HG03571 (cell line): ENCODE data around the gene DTWD2.
"Not testable (repeated sequence)": the region's sequence is repeated elsewhere in the genome, so short reads cannot be mapped to it uniquely, and the experiment has no call there.

ENCODE experiments used
- ATAC-seq: cut with Tn5 transposase; IDR thresholded peaks from one replicate; pipeline ENCODE4 v1.9.1; 2021; ENCODE audit not compliant: unreplicated experiment

Gene DTWD2

GRCh38 chr5:118998861-118999260, 10.5 kb upstream of the DTWD2 start:
- ATAC-seq = not testable (repeated sequence)

DNA sequence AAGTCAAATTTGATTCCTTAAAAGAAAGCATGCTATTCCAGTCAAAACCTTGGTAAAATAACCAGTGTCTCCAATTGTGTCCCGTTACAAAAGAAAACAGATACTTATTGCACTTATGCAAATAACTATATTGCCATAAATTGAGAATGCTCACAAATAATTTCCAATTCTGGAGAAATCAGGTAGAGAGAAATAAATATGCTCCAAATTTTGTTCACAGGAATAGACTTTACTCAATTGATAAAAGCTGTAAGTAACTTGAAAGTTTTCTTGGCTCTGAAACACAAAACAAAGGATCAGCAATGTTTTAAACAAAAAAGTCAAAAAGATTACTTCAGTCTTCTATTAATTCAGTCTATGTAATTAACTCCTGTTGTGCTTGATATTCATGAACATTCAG, 7.8 kb upstream of the DTWD2 start:
- ATAC-seq = no peak

- no peak for ATAC-seq
Measured at GRCh38 chr5:118994595-118994994, 6.2 kb upstream of the DTWD2 start.

DNA sequence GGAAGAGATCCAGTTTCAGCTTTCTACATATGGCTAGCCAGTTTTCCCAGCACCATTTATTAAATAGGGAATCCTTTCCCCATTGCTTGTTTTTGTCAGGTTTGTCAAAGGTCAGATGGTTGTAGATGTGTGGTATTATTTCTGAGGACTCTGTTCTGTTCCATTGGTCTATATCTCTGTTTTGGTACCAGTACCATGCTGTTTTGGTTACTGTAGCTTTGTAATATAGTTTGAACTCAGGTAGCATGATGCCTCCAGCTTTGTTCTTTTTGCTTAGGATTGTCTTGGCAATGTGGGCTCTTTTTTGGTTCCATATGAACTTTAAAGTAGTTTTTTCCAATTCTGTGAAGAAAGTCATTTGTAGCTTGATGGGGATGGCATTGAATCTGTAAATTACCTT, 4.8 kb upstream of the DTWD2 start:
- not testable (repeated sequence) for ATAC-seq

GRCh38 chr5:118992055-118992454, 3.7 kb upstream of the DTWD2 start:
- ATAC-seq = not testable (repeated sequence)

GRCh38 chr5:118990582-118990981, 2.2 kb upstream of the DTWD2 start:
- ATAC-seq = no peak

GRCh38 chr5:118989816-118990215, 1.5 kb upstream of the DTWD2 start:
- no peak for ATAC-seq

DNA sequence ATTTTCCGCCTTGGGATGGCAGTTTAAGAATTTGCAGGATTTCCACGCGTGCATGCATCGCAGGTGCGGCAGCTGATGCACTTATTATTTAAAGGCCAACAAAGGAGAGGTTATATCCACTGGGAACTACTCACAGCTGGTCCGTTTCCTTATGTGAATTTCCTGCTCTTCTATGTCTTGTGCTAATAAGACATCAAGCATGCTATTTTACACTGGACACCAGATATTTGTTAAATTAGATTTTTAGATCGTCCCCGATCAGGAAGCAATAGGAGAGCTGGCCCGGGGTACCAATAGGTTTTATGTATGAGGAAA, 476 bp upstream of the DTWD2 start:
- no peak for ATAC-seq

GRCh38 chr5:118984602-118985001, 3.7 kb downstream of the DTWD2 start:
- no peak for ATAC-seq

DNA sequence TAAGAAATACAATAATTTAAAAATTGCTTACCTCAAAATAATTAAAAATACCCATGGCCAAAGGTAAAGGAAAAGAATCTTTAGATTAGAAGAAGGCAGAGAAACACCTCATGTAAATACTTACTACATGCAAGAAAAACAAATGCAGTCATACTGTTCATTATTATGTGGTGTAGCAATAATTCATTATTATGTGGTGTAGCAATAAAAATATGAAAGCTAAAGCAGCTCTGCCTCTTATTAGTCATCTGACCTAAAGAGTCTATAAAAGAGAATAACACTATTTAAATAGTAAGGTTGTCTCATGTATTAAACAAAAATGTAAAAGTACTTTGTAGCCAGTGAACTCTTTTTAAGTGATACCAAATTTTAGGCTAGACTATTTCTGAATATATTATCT, 6.6 kb downstream of the DTWD2 start:
- no peak for ATAC-seq

DNA sequence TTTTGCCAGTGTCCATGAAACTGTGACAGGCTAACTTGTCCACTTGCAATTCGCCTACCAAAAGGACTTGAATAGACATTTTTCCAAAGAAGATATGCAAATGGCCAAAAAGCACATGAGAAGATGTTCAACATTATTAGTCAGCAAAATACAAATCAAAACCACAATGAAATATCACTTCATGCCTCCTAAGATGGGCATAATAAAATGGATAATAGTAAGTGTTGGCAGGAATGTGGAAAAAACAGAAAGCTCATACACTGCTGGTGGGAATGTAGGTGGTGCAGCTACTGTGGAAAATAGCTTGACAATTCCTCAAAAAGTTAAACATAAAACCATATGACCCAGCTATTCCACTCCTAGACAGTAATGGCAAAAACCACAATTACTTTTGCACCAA, 7.9 kb downstream of the DTWD2 start:
- ATAC-seq = no peak

DNA sequence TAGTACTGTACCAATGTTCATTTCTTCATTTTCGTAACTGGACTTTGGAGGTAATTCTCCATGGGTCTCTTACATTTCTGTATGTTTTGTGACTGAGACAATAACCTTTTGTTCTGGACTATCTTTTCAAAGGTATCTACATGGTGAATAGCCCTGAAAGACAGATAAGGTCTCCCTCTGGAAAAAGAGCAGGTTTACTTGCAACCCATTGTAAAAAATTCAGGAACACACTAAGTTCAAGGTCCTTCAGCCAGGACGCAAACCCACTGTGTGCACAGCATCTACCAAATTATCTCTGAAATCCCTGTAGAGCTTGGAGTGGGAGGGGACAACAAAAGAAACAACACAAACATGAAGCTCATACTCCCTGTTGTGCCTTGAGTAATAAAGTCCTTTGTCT, 8.3 kb downstream of the DTWD2 start:
- ATAC-seq = no peak

GRCh38 chr5:118973779-118974445, 14.4 kb downstream of the DTWD2 start:
- ATAC-seq = not testable (repeated sequence)

DNA sequence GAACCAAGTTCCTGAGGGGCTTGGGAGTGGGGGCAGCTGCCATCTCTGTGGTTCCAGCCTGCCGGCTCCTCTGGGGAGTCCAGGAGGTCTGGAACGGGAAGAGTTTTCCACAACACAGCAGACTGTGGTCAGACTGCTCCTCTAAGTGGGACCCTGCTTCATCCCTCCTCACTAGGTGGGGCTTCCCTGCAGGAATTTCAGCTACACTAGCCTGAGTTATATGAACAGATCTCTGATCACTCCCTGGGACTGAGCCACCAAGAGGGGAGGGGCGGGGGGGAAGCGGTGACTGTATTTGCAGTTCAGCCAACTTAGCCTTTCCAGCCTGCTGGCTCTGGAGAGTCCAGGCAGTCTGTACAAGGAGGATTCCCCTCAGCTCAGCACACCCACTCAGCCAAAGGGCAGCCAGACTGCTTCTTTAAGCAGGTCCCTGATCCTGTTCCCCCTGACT, 19.4 kb downstream of the DTWD2 start:
- ATAC-seq = no peak

DNA sequence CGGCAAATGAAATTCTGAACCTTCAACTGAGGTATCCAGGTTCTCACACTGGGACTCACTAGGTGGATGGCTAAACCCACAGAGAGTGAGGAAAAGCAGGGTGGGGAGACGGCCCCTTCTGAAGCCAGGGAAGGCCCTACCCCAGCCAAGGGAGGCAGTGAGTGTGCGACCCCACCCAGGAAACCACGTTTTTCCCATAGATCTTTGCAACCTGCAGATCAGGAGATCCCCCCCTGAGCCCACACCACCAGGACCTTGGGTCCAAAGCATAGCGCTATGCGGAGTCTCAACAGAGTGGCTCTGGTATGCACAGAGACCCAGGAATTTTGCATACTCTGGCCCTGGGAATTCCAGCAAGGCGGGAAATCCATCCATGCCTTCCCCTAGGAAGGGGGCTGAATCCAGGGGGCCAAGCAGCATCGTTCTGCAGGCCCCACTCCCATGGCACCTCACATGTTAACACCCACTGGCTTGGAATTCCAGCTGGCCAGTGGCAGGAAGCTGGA, 19.9 kb downstream of the DTWD2 start:
- ATAC-seq = no peak

GRCh38 chr5:118967059-118967508, 21.3 kb downstream of the DTWD2 start:
- ATAC-seq = no peak

DNA sequence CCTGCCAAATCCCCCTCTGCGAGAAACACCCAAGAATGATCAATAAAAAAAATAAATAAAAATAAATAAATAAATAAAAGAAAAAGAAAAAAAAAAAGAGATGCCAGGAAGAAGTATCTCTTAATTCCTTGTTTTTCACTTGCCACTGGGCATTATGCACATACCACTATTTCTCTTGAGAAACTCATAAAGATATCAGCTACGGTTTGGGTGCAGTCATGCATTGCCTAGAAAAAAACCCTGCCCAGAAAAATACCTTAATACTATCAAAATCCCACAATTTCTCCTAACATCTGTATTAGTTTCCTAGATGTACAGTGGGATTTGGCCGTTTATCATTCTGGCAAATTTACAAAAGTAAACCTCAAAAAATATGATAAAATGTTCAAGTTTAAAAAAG, 22.5 kb downstream of the DTWD2 start:
- ATAC-seq = no peak

DNA sequence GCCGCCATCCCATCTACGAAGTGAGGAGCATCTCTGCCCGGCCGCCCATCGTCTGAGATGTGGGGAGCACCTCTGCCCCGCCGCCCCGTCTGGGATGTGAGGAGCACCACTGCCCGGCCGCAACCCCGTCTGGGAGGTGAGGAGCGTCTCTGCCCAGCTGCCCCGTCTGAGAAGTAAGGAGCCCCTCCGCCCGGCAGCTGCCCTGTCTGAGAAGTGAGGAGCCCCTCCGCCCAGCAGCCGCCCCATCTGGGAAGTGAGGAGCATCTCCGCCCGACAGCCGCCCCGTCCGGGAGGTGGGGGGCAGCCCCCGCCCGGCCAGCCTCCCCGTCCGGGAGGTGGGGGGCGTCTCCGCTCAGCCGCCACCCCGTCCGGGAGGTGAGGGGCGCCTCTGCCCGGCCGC, 23.4 kb downstream of the DTWD2 start:
- ATAC-seq = not testable (repeated sequence)

GRCh38 chr5:118964388-118964787, 24.0 kb downstream of the DTWD2 start:
- not testable (repeated sequence) for ATAC-seq

- no peak for ATAC-seq
Measured at GRCh38 chr5:118963169-118963568, 25.2 kb downstream of the DTWD2 start.

DNA sequence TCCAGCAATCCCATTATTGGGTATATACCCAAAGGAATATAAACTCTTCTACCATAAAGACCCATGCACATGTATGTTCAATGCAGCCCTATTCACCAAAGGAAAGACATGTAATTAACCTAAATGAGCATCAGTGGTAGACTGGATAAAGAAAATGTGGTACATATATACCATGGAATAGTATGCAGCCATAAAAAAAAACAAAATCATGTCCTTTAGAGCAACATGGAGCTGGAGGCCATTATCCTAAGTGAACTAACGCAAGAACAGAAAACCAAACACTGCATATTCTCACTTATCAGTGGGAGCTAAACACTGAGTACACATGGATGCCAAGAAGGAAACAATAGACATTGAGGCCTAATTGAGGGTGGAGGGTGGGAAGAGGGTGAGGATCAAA, 27.8 kb downstream of the DTWD2 start:
- no peak for ATAC-seq

GRCh38 chr5:118956727-118957126, 31.6 kb downstream of the DTWD2 start:
- no peak for ATAC-seq

- no peak for ATAC-seq
Measured at GRCh38 chr5:118953652-118954005, 34.7 kb downstream of the DTWD2 start.
